NCI-H526 treated with DMSO at 0.1 percent for 48 hours (cell line): ENCODE measurements around the gene C12orf75.

Experiments used
- DNase-seq: peaks from one replicate; lab custom pipeline; 2025; lab: John Stamatoyannopoulos, UW

C12orf75 gene

GRCh38 chr12:105418821-105419291 is 88.4 kb downstream of the C12orf75 start:
- DNase-seq, result no peak

DNA sequence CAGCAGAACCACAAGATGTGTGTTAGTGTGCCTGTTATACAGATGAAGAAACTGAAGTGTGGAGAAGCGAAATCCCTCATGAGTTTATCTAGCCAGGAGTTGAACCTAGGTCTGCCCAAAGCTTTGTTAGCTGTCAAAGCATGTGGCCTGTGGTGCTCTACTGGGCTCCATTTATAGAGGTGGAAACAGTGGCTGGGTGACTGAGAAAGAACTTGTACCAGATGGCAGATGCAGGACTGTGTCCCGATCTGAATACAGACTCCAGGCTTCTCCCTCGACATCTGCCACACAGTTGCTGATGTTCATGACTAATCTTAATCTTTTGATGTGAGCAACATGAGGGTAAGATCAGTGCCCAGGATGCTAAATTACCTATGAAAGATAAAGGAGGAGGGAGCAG is 89.1 kb downstream of the C12orf75 start:
- DNase-seq, result no peak

GRCh38 chr12:105420046-105420445 is 89.6 kb downstream of the C12orf75 start:
- DNase-seq, result no peak

DNA sequence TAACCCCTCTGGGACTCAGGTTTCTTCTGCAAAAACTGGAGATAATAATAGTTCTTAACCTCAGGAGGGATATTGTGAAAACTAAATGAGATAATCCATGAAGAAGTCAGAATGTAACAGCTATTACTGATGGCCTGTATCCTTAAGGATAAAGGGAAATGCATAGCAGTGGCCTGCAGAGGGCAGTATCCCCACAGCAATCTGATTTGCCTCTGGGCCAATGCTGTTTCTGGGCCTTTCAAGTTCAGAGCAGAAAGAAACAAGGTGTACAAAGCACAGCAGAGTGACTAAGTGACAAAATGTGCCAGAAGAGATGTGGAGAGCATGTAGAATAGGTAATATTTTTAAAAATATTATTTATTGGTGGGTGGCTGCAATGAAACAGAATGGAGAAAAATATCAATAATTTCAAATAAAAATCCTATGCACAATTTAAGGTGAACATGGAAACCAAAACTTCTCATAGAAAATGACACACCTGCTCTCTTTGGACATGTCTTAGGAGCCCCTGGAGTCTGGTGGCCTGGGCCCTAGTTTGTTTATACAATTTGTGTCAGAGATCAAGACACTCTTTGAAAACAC is 90.3 kb downstream of the C12orf75 start:
- peak; percentile 20 for DNase-seq
